HG02610 (cell line): Measurements from ENCODE around the gene LYPLAL1.
"Not testable (repeated sequence)": the region's sequence is repeated elsewhere in the genome, so short reads cannot be mapped to it uniquely, and the experiment has no call there.

Source experiments
- ATAC-seq: cut with Tn5 transposase; IDR thresholded peaks from one replicate; pipeline ENCODE4 v1.9.1; 2021; ENCODE audit warnings: mild to moderate bottlenecking, moderate library complexity; ENCODE audit not compliant: unreplicated experiment

The LYPLAL1 gene

DNA sequence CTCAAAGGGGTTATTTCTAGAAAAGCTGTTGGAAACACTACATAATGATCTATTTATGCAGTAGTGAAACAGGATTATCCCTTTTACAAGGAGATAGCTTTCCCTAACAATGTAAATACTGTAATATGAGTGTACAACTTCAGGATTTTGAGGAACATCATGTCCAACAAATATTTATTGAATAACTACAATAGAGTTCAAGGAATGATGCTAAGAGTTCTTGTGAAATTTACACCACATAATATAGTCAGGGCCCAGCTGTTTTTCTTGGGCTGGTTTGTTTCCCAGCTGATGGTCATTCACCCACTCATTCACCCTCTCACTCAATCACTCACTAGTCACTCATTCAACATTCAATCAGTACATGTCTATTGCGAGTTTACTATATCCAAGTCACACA, 12.3 kb upstream of the LYPLAL1 start:
- no peak for ATAC-seq

- ATAC-seq: no peak
Measured at GRCh38 chr1:219163401-219163954, 10.2 kb upstream of the LYPLAL1 start.

DNA sequence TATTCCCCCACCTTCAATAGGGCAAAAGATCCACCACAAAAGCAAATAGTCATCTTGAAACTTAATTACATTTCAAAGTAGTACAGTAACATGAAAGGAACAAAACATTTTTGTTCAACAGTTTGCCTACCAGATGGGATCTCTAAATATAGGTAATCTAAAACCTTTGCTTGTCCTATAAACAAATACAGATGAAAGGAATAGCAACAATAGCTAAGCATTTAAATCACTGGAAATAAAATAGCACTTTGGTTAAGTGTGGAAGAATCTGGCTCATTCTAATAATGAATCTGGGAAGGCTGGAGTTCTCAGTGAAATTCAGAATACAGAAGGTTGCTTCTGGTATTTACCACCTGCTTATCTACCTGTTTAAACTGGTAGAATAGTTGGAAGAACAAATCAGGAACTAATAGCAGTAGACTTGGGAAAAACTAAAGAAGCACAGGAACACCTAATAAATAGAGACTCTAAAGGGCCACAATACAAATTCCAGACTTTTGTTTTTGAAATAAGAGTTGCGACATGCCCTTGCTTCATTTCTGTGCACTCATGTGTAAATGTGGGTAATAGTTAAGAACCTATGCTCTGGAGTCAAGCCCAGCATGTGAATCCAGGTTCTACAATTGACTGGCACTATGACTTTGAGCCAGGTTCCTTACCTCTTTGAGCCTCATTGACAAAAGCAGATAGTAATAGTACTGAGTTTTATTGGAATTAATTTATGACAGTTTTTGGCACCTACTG, 2.3 kb upstream of the LYPLAL1 start:
- no peak for ATAC-seq

- no peak for ATAC-seq
Measured at GRCh38 chr1:219172821-219173220, 857 bp upstream of the LYPLAL1 start.

- ATAC-seq: no peak
Measured at GRCh38 chr1:219173434-219173757, 282 bp upstream of the LYPLAL1 start.

DNA sequence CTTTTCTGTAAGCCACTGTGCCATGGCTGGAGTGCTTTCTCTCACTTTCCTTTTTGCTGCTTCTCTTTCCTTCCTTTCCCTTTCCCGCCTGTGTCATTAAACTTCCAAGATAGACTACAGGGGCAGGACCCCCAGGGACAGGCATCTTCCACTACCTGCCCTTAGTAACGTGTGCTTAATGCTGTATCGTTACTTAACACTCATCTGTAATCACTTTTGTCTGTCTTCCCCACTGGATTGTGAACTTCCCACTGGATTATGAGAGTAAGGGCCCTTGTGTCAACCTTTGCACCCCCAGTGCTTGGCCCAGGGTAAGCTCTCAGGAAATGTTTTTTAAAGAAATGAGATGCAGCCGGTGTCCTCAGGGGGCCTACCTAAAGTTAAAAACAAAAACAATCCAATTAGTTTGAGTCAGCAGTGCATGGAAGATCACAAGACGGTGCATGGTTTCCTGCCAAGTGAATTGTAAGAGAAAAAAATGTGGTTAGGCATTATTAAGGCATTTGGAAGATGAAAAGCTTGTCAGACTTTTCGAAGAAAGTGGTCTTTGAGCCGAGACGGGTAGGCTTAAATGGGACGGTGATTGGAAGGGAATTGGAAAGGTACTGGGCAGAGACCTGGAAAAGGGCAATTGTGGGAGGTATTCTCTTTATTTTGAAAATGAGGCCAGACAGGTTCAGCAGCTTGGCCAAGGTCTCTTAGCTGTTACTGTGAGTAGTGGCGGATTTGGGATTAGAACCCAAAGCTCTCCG, 958 bp downstream of the LYPLAL1 start:
- ATAC-seq: peak; percentile 35

GRCh38 chr1:219175212-219175564, 1.5 kb downstream of the LYPLAL1 start:
- ATAC-seq: no peak

DNA sequence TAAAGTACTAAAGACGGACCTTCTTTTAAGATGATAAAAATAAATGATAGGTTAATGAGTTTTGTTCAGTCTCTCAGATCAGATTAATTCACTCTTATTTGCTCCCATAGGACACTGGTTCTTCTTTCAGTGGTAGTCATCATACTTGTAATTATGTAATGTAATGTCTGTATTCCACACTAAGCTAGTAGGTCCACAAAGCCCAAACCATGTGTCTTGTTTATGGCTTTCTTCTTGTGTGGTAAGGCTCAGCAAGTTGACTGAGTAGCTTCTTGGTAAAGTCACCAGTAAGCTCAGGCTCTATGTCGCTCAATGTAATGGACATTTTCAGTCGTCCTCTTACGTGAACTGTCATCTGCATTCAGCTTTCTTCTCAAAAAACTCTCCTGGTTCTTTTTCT, 2.5 kb downstream of the LYPLAL1 start:
- ATAC-seq: no peak

GRCh38 chr1:219177363-219177762, 3.7 kb downstream of the LYPLAL1 start:
- peak; percentile 36 for ATAC-seq

DNA sequence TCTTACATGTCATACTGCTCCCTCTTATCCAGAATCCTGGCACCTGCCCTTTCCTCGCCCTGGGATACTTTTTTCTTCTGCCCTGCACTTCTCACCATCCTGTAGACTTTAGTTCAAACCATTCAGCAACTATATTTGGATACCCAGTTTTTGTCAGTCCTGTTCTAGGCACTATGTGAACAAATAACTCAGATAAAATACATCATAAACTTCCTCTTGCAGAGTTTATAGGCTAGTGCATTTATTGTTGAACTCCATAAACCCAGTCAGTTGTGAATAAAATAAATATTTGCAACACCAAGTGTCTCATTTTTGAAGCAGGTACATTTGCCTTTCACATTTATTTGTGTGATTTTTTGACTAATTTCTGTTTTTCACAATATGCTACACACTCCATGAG, 4.3 kb downstream of the LYPLAL1 start:
- ATAC-seq: no peak

DNA sequence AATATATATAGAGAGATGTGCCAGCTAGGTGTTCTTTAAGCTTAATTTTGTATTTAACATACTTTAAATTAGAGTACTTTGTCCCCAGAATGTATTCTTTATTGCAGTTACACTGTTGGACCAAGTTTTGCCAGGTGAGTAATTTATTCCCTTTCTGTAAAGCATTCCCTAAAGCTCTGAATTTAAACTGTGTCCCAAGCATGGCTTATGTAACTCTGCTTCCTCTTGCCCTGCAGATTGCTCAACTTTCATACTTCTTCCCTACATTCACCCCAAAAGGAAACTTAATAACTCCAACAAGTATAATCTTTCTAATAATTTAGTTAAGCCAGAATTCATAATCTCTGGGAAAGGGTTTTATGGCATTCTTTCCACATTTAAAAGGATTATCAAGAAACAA, 5.6 kb downstream of the LYPLAL1 start:
- no peak for ATAC-seq

DNA sequence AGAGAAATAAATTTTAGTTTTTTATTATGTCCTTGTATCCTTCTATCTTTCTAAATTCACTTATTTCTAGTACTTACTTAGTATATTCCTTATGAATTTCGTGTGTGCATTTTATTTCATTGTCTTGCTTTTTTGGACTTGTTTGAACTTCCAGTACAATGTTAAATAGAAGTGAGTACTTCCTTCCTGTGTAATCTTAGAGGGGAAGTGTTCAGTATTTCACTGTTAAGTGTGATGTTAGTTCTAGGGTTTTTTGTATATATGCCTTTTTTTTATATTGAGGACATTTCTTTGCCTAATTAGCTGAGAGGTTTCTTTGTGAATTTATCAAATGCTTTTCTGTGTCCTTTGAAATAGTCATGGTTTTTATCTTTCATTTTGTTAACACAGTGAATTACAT, 10.7 kb downstream of the LYPLAL1 start:
- ATAC-seq: no peak

DNA sequence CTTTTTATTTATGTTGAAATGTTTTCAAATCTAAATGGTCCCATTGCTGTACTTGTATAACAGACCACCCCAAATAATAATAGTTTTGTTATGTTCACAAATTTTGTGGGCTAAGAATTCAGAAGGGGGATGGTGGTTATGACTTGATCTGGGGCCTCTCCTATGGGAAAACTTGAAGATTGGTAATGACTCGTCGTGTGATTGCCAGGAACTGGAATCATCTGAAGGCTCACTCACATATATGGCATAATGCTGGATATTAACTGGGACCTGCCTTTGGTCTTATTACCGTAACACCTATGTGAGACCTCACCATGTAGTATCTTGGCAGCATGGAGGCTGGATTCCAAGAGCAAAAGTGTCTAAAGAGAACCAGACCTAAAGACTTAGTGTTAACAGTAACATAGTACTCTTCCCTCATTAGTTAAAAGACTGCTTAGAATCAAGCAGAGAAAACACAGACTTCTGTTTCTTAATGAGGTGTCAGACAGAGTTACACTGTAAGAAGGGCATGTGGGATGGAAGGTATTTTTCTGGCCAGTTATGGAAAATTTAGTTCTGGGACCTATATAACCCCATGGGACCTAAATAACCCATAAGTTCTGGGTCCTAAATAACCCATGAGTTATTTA, 11.9 kb downstream of the LYPLAL1 start:
- no peak for ATAC-seq

DNA sequence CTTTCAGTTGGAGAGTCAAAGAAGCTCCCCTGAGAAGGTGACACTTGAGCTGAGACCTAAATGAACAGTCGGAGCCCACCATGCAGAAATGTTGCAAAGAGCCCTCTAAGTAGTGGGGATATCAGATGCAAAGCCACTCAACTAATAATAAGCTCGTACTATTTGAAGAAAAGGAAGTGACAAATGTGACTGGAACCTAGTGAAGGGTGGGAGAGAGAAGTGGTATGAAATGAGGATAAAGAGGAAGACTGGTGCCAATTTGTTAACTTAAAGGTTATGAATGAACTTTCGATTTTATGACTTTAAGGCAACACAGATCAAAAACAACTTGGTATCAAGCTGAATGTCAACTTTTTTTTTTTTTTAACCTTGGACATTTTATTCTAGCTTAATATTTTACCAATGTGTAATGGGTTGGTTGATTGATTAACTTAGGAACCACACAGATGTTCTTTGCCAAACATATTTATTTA, 14.7 kb downstream of the LYPLAL1 start:
- ATAC-seq: peak; percentile 37

- ATAC-seq: peak; percentile 85
Measured at GRCh38 chr1:219189021-219189824, 15.5 kb downstream of the LYPLAL1 start.

DNA sequence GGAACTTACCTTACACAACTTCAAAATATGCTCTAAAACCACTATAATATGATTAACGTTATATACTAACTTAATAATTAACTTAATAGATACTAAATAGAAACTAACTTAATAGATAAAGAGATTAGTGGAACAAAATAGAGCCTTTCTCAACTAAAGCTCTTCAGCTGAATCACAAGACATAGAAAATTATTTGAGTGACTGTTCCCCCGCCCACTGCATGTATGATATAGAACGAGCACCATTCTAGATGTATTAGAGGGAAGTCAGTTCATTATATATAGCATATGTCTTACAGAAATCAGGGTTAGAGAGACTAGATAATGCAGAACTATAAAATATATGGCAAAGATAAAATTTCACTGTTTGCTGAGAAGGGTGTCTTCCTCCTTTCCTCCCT, 16.3 kb downstream of the LYPLAL1 start:
- ATAC-seq: no peak

GRCh38 chr1:219190605-219191004, 16.9 kb downstream of the LYPLAL1 start:
- ATAC-seq: no peak

- ATAC-seq: not testable (repeated sequence)
Measured at GRCh38 chr1:219195833-219196232, 22.2 kb downstream of the LYPLAL1 start.

DNA sequence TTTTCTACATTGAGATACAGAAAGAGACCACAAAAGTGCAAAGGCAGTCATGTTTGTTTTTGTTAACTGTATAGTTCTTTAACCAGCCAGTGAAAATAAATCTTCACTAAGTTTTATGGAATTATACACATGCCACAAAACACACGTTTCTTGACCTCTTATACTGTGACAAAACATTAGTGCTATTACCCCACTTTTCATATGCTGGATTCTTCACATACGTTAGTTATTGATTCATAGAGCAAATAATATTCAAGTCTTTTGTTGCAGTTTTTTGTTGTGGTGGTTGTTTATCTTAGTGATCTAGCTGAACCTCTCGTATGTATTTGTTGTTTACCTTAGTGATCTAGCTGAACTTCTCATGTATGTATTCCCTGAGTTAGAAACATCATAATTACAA, 28.0 kb downstream of the LYPLAL1 start:
- ATAC-seq: no peak

- no peak for ATAC-seq
Measured at GRCh38 chr1:219202567-219202966, 28.9 kb downstream of the LYPLAL1 start.

- no peak for ATAC-seq
Measured at GRCh38 chr1:219206350-219206749, 32.7 kb downstream of the LYPLAL1 start.
